Measurements from ENCODE around the gene HNRNPA1. TPM values are rescaled to one million over a fixed set of nuclear protein-coding genes. Genes with fewer than 3 reads are reported as not detected.

Gene HNRNPA1
- polyA plus RNA-seq, 1 donor from 2014 or later = 613 TPM

- Histone ChIP-seq H3K4me2 (ENCODE audit: low read length) (no peak overlapping the region), H3K27me3 (ENCODE audit: insufficient read depth, low read depth, low read length) (no peaks in the 10 kb centered on the region), H4K20me1 (ENCODE audit: insufficient read depth) (no peaks in the 10 kb centered on the region), H3F3A (ENCODE audit: insufficient read depth, low read length, poor library complexity, severe bottlenecking) (no peaks in the 10 kb centered on the region), H3K79me2 (replicated peaks; ENCODE audit: insufficient read depth, low read length) (no peaks in the 10 kb centered on the region), H3K9ac (ENCODE audit: low read length) (no peak overlapping the region), H3K9me3 (ENCODE audit: low read length) (no peaks in the 10 kb centered on the region), H3K27ac (ENCODE audit: low read length) (no peak overlapping the region), H3K9me2 (ENCODE audit: insufficient read depth, low read length) (no peaks in the 10 kb centered on the region), H3K4me3 (ENCODE audit: low read length) (no peak overlapping the region), H2AFZ (ENCODE audit: low read depth, low read length) (no peak overlapping the region), H3K36me3 (ENCODE audit: insufficient read depth, low read length) (no peaks in the 10 kb centered on the region)
- no peak for TF ChIP-seq MXI1 (conservative IDR thresholded peaks at IDR 0.05; ENCODE audit: poor library complexity, severe bottlenecking)
- no peak for TF ChIP-seq REST (IDR thresholded peaks at IDR 0.05; ENCODE audit: borderline replicate concordance)
- TF ChIP-seq CTCF (IDR thresholded peaks at IDR 0.05; ENCODE audit: poor library complexity, severe bottlenecking) = no peak
- TF ChIP-seq SMC3 (conservative IDR thresholded peaks at IDR 0.05; ENCODE audit: poor library complexity) = no peak
- no peak for TF ChIP-seq RAD21 (conservative IDR thresholded peaks at IDR 0.05)
- TF ChIP-seq POLR2AphosphoS5 (IDR thresholded peaks at IDR 0.05) = no peak
- TF ChIP-seq EP300 (conservative IDR thresholded peaks at IDR 0.05; ENCODE audit: poor library complexity, severe bottlenecking) = no peak
Observed at GRCh38 chr12:54298904-54299303, 18.4 kb downstream of the HNRNPA1 start.

- Histone ChIP-seq H3F3A (ENCODE audit: insufficient read depth, low read length, poor library complexity, severe bottlenecking) (no peaks in the 10 kb centered on the region), H3K36me3 (ENCODE audit: insufficient read depth, low read length) (no peaks in the 10 kb centered on the region), H3K4me2 (ENCODE audit: low read length) (no peak overlapping the region), H3K9me2 (ENCODE audit: insufficient read depth, low read length) (no peaks in the 10 kb centered on the region), H3K4me3 (ENCODE audit: low read length) (no peak overlapping the region), H3K9ac (ENCODE audit: low read length) (no peak overlapping the region), H3K9me3 (ENCODE audit: low read length) (no peaks in the 10 kb centered on the region), H3K79me2 (replicated peaks; ENCODE audit: insufficient read depth, low read length) (no peaks in the 10 kb centered on the region), H2AFZ (ENCODE audit: low read depth, low read length) (no peak overlapping the region), H4K20me1 (ENCODE audit: insufficient read depth) (no peaks in the 10 kb centered on the region), H3K27ac (ENCODE audit: low read length) (no peak overlapping the region), H3K27me3 (ENCODE audit: insufficient read depth, low read depth, low read length) (no peaks in the 10 kb centered on the region)
- no peak for TF ChIP-seq SMC3 (conservative IDR thresholded peaks at IDR 0.05; ENCODE audit: poor library complexity)
- TF ChIP-seq EP300 (conservative IDR thresholded peaks at IDR 0.05; ENCODE audit: poor library complexity, severe bottlenecking) = no peak
- TF ChIP-seq RAD21 (conservative IDR thresholded peaks at IDR 0.05) = no peak
- no peak for TF ChIP-seq REST (IDR thresholded peaks at IDR 0.05; ENCODE audit: borderline replicate concordance)
- TF ChIP-seq CTCF (IDR thresholded peaks at IDR 0.05; ENCODE audit: poor library complexity, severe bottlenecking) = no peak
- no peak for TF ChIP-seq TAF1 (IDR thresholded peaks at IDR 0.05; ENCODE audit: low read depth)
- no peak for TF ChIP-seq EZH2 (IDR thresholded peaks at IDR 0.05; ENCODE audit: borderline replicate concordance, insufficient read depth, low read length, poor library complexity, severe bottlenecking)
- no peak for TF ChIP-seq POLR2AphosphoS5 (IDR thresholded peaks at IDR 0.05)
- no peak for TF ChIP-seq MXI1 (conservative IDR thresholded peaks at IDR 0.05; ENCODE audit: poor library complexity, severe bottlenecking)
Observed at GRCh38 chr12:54299515-54300224, 19.1 kb downstream of the HNRNPA1 start.
